HG03045 (cell line): ENCODE results near the gene B4GALT5.

Experiments used
- ATAC-seq: cut with Tn5 transposase; IDR thresholded peaks from one replicate; pipeline ENCODE4 v1.9.1; 2021; ENCODE audit warnings: mild to moderate bottlenecking, moderate library complexity; ENCODE audit not compliant: unreplicated experiment

The B4GALT5 gene

GRCh38 chr20:49659056-49659455, 54.6 kb downstream of the B4GALT5 start:
- ATAC-seq: no peak

GRCh38 chr20:49658508-49658907, 55.2 kb downstream of the B4GALT5 start:
- no peak for ATAC-seq

- ATAC-seq: no peak
Measured at GRCh38 chr20:49657118-49657901, 56.4 kb downstream of the B4GALT5 start.

- ATAC-seq: no peak
Measured at GRCh38 chr20:49656304-49656703, 57.4 kb downstream of the B4GALT5 start.

DNA sequence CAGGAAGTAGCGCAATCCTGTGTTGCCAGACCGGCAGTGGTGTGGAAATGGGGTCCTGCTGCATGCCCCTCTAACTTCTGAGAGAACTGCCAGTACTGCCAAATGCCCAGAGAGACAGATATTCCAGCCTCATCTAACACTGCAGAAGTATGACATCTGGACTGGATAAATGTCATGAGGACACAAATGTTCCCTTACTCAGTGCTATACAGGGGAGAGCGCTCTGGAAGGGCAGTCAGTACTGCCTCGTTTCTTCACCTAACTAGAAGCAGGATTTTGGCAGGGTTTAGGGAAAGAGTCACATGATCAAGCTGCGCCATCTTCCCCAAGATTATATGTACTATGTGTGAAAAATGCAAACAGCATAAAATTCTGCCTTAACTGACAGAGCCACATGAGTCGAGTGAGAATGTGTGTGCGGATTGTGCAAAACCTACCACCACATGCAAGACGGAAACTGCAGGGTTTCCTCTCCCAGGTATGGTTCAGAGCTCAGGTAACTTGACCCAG, 59.7 kb downstream of the B4GALT5 start:
- ATAC-seq: no peak

GRCh38 chr20:49649672-49650071, 64.0 kb downstream of the B4GALT5 start:
- no peak for ATAC-seq

DNA sequence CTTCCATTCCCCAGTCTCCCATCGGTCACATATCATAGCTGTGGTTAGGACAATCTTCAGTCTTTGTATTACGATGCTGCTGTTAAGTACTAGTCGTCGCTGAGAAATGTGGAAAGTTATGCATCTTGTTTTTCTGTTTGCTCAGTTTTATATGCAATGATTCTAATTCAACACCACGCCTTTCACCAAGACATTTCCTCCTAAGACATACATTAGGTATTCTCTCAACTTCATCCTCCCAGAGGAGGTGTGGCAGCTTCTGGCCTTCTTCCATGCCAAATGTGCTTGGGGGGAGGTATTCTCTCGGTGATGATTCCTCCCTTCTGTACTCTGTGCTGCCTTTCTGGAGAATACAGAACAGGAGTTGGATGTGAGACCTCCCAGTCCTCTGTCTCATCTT, 66.1 kb downstream of the B4GALT5 start:
- ATAC-seq: no peak

DNA sequence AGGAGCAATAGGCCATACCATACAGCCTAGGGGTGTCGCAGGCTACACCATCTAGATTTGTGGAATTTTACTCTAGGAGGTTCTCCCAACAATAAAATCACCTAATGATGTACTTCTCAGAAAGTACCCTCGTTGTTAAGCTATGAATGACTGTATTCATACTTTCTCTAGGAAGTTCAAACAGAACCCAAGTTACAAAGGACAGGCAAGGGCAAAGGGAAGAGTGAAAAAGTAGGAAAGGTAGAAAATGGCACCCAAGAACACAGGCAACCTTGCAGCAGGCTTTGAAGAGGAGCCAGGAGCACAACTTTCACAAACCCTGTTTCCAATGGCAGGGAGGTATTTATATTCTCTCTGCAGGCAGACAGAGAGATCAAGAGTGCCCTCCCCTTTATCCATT, 67.2 kb downstream of the B4GALT5 start:
- no peak for ATAC-seq

DNA sequence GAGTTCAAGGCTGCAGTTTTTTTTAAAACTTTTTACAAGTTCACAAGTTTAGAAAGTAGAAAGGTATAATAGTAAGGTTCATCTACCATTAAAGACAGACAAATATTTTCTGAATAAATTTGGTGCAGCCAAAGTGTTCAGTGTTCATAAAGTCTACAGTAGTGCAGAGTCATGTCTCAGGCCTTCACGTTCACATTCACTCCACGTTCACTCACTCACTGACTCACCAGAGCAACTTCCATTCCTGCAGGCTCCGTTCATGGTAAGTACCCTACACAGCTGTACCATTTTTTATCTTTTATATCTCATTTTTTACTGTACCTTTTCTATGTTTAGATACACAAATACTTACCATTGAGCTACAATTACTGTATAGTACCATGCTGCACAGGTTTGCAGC, 67.6 kb downstream of the B4GALT5 start:
- ATAC-seq: no peak

- ATAC-seq: no peak
Measured at GRCh38 chr20:49644980-49645565, 68.6 kb downstream of the B4GALT5 start.

GRCh38 chr20:49642816-49643215, 70.9 kb downstream of the B4GALT5 start:
- ATAC-seq: no peak

DNA sequence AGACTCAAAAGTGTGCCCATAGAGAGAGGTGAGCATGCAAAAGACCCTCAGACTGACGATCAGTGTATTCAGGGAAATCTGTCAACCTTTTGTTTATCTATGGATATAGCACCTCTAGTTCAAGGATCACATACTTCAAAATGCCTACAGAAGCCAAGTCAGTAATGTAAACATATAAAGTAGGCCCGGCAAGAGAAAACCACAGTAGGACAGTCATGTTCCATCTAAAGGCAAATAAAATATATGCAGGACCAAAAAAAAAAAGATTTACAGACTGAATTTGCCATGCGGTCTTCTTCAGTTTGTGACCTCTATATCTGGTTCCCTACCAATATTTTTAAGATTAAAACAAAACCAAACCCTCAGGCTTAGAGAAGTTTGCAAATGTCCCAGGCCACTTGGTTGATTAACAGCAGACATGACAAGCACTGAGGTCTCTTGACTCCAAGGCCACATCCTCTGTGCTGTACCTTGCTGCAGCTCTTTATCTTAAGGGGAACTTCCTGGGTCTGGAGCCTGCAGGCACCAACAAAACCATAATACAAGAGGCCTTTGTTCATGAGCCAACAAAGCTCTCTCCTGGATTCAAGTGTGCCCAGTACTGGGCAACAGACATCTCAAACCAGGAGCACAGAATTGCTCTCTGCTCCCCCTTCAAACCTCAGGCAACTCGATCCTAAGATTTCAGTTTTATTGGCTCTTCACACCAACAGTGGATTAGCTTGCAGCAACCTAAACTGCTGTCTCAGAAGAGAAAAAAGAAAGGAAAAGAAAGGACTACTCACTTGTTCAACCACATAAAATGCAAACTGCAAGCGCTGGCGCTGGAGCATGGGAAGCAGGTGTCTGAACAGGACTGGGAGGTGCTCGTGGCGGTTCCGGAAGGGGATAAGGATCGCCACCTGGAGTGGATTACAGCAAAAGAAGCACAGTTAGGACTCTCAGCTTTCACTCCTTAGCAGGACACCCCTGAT, 71.7 kb downstream of the B4GALT5 start:
- no peak for ATAC-seq

DNA sequence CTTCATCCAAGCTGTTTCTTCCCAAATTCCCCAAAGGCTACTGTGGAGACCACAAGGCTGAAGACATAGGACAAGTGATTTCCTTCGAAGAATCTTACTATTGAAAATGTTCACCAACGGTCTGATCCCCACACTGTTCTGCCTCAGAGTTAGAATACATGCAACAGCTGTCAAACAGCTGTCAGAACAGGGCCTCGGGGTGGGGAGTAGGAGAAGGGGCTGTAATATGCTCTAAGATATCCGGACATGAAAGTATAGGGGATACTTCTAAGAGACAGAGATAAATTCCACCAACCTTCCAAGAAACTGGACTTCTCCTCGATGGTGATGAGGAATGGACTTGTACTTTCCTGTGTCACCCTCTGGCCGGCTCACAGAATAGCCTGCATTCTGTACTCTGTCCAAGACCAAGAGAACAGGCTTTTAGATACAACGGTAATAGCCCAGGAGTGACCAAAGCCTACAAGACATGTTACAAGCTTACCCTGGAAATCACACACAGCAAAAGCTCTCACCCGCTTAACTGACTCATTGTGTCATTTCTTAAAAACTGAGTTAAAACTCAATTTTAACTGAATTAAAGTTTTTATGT, 76.5 kb downstream of the B4GALT5 start:
- ATAC-seq: no peak

GRCh38 chr20:49636447-49636846, 77.2 kb downstream of the B4GALT5 start:
- no peak for ATAC-seq

DNA sequence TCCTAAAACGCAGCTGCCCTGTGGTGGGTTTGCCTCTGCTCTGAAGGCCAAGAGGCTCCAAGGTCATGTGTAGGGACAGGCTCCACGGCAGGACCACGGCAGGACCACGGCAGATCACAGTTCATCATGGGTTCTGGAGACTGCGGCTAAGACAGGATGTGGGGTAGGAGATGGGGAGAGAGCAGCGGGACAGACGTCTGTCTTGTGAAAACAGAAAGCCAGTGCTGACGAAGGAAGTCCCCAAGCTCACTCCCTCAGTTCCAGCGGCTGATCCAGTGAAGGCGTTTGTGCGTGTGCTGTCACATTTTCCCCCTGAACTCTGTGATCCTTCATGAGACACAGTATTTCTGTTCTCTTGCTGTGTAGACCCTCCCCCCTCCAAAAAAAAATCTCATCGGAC, 77.8 kb downstream of the B4GALT5 start:
- no peak for ATAC-seq

DNA sequence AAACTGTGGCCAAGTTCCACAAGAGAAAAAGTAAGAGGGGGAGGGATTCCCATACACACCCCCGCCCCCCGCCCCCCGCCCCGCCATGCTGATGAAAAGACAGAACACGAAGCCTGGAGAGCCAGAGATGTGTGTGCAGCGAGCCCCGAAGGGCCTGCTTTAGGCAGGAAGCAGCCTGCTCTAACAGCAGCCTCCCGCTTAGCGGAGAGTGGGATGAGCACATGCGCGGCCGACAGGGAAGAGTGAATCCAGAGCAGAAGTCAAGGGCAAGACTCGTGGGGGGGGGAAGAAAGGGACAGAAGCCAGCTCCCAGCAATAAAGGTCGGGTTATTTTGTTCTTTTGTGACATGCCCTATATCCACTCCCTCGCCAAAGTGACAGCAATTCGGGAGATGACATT, 78.5 kb downstream of the B4GALT5 start:
- ATAC-seq: no peak

GRCh38 chr20:49634116-49634515, 79.6 kb downstream of the B4GALT5 start:
- no peak for ATAC-seq

- no peak for ATAC-seq
Measured at GRCh38 chr20:49633643-49634042, 80.0 kb downstream of the B4GALT5 start.

GRCh38 chr20:49633023-49633422, 80.7 kb downstream of the B4GALT5 start:
- ATAC-seq: no peak

- ATAC-seq: no peak
Measured at GRCh38 chr20:49631856-49632418, 81.7 kb downstream of the B4GALT5 start.
